ENCODE measurements around the gene SRCAP.

DNA sequence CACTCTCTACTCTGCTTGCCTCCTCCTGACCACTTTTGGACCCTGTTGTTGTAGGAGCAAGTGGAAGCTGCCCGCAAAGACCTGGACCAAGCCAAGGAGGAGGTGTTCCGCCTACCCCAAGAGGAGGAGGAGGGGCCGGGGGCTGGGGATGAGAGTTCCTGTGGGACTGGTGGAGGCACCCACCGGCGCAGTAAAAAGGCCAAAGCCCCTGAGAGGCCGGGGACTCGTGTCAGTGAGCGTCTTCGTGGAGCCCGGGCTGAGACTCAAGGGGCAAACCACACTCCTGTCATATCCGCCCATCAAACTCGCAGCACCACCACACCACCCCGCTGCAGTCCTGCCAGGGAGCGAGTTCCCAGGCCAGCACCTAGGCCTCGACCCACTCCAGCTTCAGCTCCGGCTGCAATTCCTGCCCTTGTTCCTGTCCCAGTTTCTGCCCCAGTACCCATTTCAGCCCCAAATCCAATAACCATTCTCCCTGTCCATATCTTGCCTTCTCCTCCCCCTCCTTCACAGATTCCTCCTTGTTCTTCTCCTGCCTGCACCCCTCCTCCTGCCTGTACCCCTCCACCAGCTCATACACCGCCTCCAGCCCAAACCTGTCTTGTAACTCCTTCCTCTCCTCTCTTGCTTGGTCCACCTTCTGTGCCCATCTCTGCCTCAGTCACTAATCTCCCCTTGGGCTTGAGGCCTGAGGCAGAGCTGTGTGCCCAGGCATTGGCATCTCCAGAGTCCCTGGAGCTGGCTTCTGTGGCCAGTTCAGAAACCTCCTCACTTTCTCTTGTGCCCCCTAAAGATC lies 38.2 kb downstream of the SRCAP start:
- TF ChIP-seq TAF1 (IDR thresholded peaks at IDR 0.05; ENCODE audit: low read depth), result no peak
- TF ChIP-seq EP300 (IDR thresholded peaks at IDR 0.05; ENCODE audit: borderline replicate concordance), result no peak
- TF ChIP-seq, protein P1, sequence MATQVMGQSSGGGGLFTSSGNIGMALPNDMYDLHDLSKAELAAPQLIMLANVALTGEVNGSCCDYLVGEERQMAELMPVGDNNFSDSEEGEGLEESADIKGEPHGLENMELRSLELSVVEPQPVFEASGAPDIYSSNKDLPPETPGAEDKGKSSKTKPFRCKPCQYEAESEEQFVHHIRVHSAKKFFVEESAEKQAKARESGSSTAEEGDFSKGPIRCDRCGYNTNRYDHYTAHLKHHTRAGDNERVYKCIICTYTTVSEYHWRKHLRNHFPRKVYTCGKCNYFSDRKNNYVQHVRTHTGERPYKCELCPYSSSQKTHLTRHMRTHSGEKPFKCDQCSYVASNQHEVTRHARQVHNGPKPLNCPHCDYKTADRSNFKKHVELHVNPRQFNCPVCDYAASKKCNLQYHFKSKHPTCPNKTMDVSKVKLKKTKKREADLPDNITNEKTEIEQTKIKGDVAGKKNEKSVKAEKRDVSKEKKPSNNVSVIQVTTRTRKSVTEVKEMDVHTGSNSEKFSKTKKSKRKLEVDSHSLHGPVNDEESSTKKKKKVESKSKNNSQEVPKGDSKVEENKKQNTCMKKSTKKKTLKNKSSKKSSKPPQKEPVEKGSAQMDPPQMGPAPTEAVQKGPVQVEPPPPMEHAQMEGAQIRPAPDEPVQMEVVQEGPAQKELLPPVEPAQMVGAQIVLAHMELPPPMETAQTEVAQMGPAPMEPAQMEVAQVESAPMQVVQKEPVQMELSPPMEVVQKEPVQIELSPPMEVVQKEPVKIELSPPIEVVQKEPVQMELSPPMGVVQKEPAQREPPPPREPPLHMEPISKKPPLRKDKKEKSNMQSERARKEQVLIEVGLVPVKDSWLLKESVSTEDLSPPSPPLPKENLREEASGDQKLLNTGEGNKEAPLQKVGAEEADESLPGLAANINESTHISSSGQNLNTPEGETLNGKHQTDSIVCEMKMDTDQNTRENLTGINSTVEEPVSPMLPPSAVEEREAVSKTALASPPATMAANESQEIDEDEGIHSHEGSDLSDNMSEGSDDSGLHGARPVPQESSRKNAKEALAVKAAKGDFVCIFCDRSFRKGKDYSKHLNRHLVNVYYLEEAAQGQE (IDR thresholded peaks at IDR 0.05; ENCODE audit: low read depth), result no peak

Data from Ishikawa (cell line).